HG03175 (cell line): ENCODE results near the gene CELA3B.
"Not testable (repeated sequence)": the region's sequence is repeated elsewhere in the genome, so short reads cannot be mapped to it uniquely, and the experiment has no call there.

ENCODE experiments used
- ATAC-seq: cut with Tn5 transposase; IDR thresholded peaks from one replicate; pipeline ENCODE4 v1.9.1; 2021; ENCODE audit warnings: mild to moderate bottlenecking, moderate library complexity; ENCODE audit not compliant: unreplicated experiment

CELA3B gene

DNA sequence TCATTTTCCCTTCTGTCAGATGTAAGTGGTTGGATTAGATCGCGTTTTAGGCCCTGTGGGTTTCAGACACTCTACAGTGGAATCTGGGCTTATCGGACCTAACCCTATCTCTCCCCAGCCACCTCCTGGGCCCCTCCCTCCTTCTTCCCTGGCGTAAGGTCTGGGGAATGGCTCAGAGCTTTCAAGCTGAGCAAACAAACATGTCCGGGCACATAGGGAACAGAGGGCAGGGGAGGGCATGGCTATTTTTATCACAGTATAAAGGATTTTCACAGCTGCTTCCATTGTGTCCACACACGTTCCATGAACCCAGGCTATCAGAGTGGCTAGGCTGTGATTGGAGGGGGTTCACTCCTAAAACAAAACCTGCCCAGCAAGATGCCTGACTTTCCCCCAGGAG is 2.1 kb upstream of the CELA3B start:
- not testable (repeated sequence) for ATAC-seq

DNA sequence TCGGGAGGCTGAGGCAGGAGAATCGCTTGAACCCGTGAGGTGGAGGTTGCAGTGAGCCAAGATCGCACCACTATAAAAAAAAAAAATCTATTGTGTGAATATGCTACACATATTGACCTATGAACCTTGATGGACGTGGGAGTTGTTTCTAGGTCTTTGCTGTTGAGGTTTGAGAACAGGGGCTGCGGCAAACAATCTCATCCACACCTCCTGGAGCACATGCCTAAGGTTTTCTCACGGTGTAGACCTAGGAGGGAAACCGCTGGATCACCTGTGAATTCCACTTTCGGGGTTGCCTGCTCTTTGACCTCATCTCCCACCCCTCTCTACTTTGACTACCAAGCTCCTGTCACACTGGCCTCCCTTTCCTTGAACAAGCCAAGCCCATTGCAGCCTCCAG is 1.5 kb upstream of the CELA3B start:
- ATAC-seq, result not testable (repeated sequence)

DNA sequence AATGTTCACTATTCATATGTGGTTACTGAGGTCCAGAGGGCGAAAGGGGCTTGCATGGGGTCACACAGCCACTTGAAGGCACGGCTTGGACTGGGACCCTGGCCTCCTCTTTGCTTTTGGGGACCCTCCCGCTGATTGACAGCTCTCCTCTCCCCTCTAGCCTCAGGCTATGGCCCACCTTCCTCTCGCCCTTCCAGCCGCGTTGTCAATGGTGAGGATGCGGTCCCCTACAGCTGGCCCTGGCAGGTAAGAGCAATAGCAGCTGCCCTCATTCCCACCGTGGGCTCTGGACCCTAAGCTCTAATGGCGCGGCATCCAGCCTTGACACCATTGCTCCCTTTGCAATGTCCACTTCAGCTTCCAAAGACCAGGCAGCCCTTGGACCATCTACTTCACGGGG is 1.4 kb downstream of the CELA3B start:
- not testable (repeated sequence) for ATAC-seq

DNA sequence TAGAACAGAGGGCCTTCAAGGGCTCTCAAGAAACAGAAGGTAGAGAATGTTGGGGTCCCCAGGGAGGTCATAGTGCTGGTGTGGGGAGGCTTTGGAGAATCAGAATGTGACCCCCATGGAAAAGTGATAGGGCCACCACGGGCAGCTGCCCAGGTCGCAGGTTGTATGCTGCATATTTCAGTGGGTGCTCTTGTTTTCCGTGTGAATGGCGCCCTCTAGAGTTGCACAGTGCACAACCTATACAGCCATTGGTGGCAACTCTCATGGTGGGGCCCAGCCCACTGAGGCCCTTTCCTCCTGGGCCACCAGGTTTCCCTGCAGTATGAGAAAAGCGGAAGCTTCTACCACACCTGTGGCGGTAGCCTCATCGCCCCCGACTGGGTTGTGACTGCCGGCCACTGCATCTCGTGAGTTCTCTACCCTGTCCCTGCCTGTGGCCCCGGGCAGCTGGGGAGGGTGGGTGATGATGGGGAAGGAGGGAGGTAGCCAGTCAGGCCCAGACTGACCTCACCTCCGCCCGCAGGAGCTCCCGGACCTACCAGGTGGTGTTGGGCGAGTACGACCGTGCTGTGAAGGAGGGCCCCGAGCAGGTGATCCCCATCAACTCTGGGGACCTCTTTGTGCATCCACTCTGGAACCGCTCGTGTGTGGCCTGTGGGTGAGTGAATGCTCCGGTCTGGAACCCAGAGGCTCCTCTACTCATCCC is 3.8 kb downstream of the CELA3B start:
- not testable (repeated sequence) for ATAC-seq

DNA sequence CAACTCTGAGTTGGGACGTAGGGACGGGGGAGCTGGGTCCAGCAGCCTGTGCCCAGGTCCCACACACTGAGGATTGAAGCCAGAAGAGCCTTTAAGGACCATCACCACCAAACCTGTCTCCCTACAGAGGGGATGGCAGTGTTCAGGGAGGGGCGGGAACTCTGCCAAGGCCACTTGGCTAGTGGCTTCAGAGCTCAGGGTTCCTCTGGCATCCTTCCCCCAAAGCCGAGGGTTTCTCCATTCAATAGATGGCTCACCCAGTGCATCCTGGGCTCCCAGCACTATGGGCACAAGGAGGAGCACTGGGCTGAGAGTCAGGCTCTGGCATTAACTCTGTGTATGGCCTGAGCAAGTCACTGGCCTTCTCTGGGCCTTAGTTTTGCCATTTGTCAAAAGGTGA is 4.4 kb downstream of the CELA3B start:
- ATAC-seq, result not testable (repeated sequence)

DNA sequence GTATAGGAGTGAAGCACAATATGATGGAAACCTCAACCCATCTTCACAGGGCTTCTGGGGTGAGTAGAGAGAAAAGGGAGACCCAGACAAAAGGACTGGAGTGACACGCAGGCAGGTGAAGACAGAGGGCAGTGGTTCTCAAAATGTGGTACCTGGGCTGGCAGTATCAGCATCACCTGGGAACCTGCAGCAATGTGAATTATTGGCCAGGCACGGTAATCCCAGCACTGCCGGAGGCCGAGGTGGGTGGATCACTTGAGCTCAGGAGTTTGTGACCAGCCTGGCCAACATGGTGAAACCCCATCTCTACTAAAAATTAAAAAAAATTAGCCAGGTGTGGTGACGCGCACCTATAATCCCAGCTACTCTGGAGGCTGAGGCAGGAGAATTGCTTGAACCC is 5.3 kb downstream of the CELA3B start:
- ATAC-seq, result not testable (repeated sequence)

DNA sequence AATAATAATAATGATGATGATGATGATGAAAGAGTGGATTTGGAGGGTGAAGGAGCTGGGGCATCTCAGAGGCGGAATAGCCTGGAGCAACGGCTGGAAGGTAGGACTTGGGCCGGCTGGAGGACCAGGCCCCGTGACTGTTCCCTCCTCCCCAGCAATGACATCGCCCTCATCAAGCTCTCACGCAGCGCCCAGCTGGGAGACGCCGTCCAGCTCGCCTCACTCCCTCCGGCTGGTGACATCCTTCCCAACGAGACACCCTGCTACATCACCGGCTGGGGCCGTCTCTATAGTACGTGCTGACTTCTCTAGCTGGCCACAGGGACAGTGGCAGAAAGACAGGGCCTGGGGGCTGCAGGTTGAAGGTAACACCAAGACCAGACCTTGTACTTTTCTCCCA is 6.7 kb downstream of the CELA3B start:
- not testable (repeated sequence) for ATAC-seq

DNA sequence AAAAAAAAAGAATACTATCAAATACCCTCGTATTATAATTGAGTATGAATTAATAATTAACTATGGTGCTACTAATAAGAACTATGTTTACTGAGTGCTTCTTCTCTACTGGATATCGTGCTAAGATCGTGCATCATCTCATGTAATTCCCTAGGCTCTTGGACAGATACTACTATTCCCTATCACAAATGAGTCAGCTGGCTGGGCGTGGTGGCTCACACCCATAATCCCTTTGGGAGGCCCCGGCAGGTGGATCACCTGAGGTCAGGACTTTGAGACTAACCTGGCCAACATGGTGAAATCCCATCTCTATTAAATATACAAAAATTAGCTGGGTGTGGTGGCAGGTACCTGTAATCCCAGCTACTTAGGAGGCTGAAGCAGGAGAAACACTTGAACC is 9.1 kb downstream of the CELA3B start:
- ATAC-seq, result not testable (repeated sequence)

DNA sequence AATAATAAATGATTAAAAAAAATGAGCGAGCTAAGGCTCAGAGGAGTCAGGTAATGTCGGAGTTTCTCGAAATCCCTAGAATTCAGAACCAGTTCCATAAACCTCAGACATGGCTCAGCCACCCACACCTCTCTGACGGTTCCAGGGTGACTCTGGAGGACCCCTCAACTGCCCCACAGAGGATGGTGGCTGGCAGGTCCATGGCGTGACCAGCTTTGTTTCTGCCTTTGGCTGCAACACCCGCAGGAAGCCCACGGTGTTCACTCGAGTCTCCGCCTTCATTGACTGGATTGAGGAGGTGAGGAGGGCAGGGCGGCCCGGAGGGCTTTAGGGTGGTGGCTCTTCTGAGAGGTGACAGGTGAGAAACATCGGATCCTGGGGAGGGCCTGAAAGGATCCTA is 9.6 kb downstream of the CELA3B start:
- not testable (repeated sequence) for ATAC-seq

DNA sequence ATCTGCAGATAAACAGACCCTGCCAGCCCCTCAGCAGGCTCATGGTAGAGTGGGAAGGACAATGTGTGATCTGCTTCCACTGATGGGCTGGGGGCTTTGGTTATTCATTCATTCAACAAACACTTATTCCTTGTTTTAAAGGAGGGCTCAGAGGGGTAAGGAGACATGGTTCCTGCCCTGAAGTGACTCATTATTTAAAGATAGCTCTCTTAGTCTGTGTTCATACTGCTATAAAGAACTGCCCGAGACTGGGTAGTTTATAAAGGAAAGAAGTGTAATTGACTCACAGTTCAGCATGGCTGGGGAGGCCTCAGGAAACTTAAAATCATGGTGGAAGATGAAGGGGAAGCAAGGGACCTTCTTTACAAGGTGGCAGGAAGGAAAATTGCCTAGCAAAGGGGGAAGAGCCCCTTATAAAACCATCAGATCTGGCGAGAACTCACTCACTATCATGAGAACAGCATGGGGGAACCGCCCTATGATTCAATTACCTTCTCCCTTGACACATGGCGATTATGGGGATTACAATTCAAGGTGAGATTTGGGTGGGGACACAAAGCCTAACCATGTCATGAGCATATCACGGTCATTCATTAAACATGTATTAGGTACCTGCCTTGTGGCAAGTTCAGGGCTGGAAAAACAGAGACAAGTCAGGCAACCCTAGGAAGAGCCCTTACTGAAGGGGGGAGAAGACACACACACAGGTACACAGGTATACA is 13.0 kb downstream of the CELA3B start:
- ATAC-seq, result not testable (repeated sequence)

DNA sequence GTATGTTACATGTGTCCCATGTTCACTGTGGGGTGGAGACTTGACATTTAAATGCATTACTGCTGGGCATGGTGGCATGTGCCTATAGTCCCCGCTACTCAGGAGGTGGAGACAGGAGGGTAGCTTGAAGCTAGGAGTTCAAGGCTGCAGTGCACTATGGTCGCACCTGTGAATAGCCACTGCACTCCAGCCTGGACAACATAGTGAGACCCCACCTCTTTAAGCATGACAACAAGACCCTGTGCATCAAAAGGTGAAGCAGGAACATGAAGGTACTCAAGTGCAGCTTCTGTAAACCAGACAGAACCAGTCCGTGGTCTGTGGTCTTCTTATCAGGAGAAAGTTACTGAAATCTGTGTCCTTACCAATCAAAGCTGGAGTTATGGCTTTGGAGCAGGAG is 15.4 kb downstream of the CELA3B start:
- ATAC-seq, result not testable (repeated sequence)

DNA sequence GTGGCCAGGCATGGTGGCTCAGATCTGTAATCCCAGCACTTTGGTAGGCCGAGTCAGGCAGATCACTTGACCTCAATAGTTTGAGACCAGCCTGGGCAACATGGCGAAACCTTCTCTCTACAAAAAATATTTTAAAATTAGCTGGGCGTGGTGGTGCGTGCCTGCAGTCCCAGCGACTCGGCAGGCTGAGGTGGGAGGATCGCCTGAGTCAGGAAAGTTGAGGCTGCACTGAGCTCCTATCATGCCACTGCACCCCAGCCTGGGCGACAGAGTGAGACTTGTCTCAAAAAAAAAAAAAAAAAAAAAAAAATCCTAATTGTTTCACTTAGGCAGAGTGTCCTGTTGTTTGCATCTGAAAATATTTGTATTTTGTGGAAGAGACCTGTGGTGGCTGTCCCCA is 17.9 kb downstream of the CELA3B start:
- not testable (repeated sequence) for ATAC-seq

DNA sequence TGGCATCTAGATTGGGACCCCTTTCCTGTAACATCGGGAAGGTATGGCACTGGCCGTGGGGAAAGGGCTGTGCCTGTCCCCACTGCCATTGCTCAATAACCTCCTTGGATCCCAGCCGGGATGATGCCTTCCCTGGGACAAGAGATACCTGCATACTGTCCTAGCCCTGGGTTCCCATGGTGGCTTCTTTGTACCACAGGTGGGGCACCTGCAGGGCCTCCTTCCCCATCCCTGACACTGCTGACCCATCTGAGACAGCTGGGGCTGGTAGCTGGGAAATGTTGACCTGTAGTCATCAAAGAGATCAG is 19.8 kb downstream of the CELA3B start:
- not testable (repeated sequence) for ATAC-seq

DNA sequence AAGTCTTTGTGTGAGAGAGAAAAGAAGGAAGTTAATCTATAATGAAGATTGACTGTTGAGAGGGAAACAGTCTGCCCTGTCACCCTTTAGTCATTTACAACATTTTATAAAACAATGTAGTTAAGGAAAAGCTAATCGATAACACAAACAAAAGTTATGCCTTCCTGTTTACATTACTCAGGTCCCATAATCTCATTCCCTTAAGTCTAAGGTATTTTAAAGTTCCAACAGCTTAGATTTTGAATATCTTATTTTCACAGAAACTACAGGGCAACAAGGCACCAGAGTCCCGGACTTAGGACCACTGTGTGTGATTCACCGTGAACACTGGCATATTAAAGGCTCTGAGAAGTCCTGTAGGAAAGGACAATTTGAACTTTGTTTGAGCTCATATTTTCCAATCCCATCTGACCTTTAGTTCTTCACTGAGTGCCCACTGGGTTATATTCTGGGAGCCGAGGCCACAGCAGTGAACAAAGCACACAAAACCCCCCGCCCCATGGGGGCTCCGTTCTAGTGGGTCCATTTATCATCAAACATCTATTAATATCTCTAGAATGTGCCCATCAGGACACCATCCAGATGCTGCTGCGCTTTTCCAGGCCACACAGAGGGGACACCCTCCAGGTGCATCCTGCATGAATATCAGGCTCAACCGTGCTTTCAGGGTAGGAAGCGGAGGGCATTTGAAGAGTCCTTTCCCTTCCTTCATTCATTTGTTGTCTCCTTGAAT is 21.2 kb downstream of the CELA3B start:
- not testable (repeated sequence) for ATAC-seq

DNA sequence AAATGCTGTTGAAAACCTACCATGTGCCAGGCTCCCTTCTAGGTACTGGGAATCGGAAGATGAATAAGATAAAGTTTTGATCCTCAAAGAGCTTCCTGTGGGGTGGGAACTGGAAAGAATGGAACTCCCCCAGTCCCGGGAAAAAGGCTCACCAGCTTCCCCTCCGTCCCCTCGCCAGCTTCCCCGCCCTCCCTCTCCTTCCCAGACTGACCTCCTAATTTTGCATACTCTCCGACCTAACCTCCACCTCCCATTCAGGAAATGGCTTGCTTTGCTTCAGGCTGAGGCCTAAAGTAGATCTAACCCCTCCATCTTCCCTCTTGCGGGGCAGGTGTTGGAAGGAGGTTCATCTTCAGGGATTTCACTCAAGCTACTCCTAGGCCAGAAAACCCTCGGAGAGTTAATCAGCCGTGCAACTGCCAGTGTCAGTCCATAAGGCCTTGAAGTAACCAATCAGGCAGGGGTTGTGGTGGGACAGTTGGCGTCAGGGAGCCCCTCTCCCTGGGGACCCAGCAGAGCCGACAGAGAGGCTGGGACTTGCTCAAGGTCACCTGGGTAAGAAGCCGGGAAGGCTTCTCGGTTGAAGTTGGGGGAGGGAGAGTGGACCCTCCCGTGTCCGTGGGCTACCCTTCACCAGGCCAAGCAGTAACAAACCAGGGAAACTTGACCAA is 21.9 kb downstream of the CELA3B start:
- not testable (repeated sequence) for ATAC-seq

DNA sequence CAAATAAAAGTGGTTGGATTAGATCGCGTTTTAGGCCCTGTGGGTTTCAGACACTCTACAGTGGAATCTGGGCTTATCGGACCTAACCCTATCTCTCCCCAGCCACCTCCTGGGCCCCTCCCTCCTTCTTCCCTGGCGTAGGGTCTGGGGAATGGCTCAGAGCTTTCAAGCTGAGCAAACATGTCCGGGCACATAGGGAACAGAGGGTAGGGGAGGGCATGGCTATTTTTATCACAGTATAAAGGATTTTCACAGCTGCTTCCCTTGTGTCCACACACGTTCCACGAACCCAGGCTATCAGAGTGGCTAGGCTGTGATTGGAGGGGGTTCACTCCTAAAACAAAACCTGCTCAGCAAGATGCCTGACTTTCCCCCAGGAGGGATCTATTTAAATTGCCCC is 22.8 kb downstream of the CELA3B start:
- ATAC-seq, result not testable (repeated sequence)

DNA sequence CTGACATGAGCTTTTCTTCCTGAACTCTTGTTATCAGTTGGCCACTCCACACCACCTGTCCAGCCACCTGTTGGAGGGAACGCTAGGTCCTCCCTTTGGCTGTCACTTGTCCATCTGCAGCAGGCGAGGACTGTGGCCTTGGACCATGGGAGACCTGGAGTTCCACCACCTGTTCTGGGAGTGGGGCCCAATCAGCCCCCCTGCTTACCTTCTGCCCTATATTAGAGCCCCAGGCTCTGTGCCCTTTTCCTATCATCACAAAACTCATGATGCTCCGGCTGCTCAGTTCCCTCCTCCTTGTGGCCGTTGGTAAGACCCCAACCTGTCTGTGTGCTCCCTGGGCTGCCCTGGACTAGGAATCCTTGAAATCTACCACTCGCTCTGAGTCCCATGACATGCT is 24.6 kb downstream of the CELA3B start, which contains the start of gene CELA3A:
TSS of gene CELA3A (plus strand) at position 249 of the 400 bp plus-strand sequence. CDS start at position 267, 18 bp downstream.
- ATAC-seq, result no peak

DNA sequence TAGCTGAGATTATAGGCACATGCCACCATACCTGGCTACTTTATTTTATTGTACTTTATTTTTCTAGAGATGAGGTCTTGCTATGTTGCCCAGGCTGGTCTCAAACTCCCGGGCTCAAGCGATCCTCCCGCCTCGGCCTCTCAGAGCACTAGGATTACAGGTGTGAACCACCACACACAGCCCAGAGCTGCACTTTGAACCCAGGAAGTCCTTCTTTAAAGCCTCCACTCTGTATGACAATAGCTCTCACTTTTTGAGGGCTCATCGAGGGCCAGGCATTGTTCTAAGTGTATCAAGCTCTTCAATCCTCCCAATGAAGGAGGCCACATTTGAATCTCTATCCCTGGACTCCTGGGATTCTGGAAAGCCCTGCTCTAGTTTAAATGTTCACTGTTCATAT is 25.6 kb downstream of the CELA3B start:
- ATAC-seq, result not testable (repeated sequence)

DNA sequence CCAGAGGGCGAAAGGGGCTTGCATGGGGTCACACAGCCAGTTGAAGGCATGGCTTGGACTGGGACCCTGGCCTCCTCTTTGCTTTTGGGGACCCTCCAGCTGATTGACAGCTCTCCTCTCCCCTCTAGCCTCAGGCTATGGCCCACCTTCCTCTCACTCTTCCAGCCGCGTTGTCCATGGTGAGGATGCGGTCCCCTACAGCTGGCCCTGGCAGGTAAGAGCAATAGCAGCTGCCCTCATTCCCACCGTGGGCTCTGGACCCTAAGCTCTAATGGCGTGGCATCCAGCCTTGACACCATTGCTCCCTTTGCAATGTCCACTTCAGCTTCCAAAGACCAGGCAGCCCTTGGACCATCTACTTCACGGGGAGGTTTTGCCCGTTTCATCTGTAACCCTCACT is 26.1 kb downstream of the CELA3B start:
- not testable (repeated sequence) for ATAC-seq

DNA sequence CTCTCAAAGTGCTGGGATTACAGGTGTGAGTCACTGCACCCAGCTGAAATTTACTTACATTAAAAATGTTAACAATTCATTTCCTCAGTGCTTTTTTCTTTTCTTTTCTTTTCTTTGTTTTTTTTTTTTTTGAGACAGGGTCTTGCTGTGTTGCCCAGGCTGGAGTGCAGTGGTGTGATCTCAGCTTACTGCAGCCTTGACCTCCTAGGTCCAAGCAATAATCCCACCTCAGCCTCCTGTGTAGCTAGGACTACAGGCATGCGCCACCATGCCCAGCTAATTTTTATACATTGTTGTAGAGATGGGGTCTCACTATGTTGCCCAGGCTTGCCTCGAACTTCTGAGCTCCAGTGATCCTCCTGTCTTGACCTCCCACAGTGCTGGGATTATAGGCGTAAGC is 27.1 kb downstream of the CELA3B start:
- ATAC-seq, result not testable (repeated sequence)
